GM18502 (cell line): ENCODE results near the gene SLC7A4.
"Not testable (repeated sequence)": the region's sequence is repeated elsewhere in the genome, so short reads cannot be mapped to it uniquely, and the experiment has no call there.

ENCODE experiments used
- ATAC-seq: cut with Tn5 transposase; IDR thresholded peaks from one replicate; pipeline ENCODE4 v1.9.1; 2021; ENCODE audit warnings: mild to moderate bottlenecking; ENCODE audit not compliant: unreplicated experiment, poor library complexity

The SLC7A4 gene

DNA sequence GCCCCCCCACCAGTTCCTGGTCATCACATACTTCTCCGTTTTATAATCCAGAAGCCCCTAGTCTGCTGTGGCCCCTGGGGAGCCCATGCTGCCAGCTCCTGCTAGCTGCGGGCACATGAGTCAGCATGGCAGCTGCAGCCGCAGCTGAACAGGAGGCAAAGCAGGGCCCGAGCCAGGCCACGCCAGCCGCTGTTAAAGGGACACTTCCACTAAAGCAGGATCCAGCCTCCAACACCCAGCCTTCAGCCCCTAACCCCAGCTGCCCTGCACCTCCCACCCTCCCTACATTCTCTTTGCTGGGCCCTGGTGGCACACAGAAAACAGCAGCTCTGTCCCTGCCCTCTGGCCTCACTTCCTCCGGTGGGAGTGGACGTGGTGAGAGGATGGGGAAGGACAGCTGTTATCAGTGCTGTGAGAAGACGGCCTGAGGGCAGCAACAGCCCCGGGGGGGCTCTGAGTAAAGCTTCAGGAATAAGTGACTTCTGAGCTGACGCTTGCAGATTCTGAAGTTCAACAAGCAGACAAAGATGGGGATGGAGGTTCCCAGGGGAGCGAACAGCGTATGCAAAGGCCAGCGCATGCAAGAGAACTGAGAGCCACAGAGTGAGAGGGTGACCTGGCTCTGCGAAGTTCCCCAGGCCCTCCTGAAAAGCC lies 12.7 kb upstream of the SLC7A4 start:
- ATAC-seq, result no peak

DNA sequence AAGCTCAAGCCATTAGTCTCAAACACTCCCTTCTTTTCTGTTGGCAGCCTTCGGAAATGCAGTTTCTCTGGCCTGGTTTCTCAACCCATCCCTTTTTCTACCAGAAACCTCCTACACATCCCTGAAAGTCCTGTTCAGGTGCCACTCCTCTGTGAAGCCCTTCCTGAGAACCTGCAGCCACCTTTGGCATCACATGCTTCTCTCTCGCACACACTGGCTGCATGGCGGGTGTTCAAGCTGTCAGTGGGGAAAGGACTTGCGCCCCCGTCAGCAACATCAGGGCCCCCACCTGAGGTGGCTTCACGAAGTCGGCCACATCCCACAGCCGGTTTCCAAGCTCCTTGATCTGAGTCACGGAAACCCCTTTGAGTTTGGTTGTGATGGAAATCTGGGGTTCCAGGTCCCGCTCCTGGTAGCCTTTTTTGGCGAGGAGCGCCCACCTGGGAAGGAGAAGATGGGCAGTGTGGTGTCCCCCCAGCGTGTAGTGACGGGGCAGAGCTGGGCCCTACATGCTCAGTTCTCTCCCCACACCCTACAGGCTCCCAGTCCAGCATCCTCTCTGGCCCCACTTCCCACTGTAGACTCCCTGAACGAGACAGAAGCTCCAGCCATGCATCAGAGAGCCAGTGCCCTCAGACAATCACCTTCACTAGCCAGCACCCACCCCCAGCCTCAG lies 11.6 kb upstream of the SLC7A4 start:
- no peak for ATAC-seq

DNA sequence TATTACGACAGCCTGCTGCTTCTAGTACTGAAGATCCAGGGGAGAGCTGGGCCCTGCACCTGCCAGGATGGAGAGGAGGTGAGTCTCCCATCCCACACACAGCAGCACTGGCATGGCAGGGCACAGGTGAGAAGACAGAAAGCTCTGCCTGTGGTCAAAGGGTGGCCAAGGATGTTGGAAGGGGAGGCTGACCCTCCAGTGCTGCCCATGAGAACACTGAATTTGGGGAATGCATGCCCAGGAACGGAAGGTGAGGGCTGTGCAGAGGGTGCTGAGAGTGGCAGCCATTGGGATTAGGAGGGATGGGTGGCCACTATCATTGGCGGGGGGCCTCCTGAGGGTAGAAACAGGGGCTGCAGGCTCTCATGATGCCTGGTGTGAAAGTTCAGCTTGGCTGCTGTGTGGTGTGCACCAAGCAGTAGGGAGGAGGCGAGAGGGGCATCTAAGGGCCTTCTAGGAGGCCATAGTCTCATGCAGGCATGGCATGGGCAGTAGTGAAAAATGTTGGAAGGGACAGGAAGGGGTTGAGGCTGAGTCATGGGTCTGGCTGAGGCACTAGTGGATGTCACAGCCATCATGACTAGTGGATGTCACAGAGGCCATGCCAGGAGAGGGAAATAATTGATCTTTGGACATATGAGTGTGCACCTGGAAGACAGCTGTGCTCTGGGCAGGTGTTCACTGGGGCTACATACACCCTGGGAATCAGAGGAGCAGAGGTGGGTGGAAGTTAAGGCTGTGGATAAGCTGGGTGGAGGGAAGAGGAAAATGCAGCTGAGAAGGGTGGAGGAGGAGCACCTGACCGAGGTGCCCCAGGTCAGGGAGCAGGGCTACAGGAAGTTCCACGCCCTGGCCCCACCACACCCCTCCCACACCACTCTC lies 10.9 kb upstream of the SLC7A4 start:
- no peak for ATAC-seq

DNA sequence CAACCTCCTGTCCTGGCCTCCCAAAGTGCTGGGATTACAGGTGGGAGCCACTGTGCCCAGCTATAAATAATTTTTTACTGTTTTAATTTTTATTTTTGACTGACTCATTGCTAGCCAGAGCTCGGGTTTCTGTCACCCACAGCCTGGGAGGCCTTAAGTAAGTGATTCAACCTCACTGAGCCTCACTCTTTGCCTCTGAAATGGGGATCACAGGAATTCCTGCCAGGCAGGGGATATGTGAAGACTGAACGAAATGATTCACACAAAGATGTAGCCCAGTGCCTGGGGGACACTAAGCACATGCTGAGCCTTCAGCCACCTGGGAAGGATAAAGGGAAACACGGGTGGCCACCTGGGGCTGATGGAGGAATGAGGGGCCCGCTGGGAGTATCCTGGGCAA lies 9.6 kb upstream of the SLC7A4 start:
- ATAC-seq, result no peak

DNA sequence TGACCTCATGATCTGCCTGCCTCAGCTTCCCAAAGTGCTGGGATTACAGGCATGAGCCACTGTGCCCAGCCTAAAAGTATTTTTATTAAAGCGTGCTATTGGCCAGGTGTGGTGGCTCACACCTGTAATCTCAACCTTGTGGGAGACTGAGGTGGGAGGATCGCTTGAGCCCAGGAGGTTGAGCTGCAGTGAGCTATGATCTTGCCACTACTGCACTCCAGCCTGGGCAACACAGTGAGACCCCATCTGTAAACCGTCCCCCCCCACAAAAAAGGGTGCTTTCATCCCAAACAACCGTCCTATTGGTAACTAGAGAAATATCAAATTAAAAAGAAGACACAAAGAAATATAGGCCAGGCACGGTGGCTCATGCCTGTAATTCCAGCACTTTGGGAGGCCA lies 6.8 kb upstream of the SLC7A4 start:
- not testable (repeated sequence) for ATAC-seq

DNA sequence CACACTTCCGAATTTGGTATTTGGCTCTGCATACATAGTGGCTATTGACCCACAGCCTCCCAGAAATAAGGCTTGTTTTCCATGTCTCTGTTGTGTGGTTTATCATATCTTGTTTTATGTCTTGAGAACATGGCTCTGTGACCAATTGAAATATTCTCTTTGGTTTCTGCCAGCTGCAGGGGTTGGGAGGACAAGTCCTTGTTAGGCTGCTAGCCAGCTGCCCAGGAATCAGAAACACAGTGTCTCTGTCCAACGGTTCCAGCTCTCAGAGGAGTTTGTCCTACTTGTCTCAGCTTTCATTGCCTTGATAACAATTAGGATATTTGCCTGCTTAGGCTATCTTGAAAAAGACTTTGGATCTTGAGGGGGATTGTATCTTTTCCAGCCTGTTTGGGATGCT lies 6.0 kb upstream of the SLC7A4 start:
- no peak for ATAC-seq

DNA sequence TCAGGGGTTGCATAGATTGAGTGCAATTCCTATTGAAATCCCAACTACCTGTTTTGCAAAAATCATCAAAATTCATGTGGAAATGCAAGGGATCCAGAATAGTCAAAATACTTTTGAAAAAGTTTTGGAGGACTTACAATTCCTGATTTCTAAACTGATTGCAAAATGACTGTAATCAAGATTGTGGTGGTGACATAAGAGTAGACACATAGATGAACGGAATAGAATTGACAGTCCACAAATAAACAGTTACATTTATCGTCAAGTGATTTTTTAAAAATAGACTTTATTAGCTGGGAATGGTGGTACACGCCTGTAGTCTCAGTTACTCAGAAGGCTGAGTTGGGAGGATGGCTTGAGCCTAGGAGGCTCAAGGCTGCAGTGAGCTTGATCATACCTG lies 2.6 kb upstream of the SLC7A4 start:
- ATAC-seq, result no peak

DNA sequence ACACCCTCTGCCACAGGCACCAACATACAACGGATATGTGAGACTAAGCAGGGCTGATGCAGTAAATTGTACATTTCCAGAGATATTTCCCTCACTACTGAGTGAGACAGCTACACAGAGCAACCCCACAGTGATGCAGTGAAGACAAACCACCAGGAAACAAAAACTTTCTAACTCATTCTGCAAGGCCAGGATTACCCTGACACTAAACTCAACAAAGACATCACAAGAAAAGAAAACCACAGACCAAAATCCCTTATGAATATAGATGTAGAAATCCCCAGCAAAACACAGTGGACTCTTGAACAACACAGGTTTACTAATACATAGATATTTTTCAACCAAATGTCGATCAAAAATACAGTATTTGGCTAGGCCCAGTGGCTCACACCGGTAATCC lies 1.5 kb upstream of the SLC7A4 start:
- ATAC-seq, result no peak

DNA sequence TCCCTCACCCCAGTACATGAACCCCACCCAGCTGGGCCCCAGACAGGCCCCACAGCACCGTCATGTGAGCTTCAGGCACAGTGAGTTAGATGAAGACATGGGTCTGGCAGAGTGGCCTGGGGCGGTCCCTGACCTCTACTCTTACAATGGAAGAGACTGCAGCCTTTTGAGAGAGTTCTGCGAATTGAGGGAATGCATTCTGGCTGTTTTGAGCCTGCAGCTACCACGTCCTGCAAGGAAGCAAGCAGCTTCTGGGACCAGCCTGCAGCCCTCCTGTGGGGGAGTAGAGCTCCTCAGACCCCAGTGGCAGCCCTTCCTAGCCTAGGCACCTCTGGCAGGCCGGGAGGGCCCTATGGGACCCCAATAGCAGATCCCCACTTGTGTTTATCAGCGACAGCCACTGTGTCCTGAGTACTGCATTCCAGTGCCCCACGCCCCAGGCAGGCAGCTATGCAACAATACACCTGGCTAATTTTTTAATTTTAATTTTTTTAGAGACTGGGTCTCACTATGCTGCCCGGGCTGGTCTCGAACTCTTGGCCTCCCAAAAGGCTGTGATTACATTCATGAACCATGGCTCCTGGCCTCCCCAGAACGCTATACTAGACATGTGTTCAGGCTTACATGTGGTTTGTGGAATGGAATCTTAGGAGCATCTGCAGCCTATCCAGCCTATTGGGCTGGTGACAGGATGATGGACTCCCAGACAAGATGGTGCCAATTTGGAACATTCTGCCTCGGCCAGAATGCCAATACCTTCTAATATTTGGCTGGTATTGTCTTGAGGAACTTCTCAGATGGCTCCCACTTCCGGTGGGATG lies 717 bp upstream of the SLC7A4 start:
- no peak for ATAC-seq

DNA sequence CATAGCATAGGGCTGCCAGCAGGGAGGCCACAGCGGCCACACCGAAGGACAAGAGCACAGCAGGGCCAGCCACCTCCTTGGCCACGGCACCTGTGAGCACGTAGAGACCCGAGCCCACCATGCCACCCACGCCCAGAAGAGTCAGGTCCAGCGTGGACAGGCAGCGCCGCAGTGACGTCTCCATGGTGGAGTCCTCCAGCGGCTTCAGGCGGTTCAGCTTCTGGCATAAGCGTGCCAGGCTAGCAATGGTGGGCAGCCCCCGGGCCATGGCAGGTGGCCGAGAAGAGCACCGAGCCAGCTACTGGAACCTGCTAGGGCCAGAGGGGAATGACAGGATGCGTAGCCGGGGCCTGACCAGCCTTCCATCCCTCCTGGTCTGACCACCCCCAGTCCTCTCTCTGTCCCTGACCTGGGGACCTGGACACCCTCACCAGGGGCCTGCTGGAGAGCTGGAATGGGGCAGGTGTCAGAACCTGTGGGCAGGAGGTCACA lies 770 bp downstream of the SLC7A4 start:
- no peak for ATAC-seq

DNA sequence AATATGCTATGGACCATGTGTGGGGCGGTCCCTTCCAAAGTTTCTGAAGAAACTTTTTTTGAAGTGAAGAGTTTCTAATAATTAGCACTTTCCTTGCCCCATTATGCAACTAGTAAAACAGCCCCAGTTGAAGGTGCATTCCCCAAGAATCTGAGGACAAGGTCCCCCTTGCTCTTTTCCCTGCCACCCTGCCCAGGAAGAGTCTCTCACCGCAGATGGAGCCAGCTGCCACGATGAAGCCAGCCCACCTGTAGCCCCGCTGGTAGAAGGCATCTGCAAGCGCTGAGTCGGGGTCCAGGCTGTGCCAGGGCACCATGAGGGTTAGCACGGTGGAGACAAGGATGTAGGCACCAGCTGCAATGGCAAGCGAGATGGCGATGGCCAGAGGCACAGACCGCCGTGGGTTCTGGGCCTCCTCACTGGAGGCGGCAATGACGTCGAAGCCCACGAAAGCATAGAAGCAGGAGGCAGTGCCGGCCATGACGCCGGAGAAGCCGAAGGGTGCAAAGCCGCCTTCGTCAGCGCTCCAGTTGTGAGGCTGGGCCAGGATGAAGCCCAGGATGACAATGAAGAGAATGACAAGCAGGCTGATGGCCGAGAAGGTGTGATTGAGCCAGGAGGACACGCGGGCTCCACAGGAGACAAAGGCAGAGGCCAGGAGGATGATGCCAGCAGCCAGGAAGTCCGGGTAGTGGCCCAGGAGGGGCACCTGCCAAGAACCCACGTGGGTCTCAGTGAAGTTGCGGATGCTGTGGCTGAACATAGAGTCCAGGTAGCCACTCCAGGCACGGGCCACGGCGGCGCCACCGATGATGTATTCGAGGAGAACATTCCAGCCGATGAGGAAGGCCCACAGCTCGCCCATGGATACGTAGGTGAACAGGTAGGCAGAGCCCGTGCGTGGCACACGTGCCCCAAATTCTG lies 1.5 kb downstream of the SLC7A4 start:
- no peak for ATAC-seq

DNA sequence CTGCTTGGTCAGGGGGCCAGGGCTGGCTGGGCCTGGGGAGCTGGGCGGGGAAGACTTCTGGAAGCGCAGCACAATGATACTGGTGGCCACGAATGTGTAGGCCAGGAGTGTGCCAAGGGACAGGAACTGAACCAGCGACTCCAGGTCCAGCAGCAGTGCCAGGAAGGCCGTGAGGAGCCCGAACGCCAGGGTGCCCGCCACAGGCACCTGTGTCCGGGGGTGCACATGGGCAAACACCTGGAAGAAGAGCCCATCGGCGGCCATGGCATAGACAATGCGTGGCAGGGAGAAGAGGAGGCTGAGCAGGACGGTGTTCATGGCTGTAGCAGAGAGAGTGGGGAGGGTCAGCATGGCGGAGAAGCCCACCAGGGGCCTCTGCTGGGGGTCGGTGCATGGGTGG lies 2.3 kb downstream of the SLC7A4 start:
- no peak for ATAC-seq

DNA sequence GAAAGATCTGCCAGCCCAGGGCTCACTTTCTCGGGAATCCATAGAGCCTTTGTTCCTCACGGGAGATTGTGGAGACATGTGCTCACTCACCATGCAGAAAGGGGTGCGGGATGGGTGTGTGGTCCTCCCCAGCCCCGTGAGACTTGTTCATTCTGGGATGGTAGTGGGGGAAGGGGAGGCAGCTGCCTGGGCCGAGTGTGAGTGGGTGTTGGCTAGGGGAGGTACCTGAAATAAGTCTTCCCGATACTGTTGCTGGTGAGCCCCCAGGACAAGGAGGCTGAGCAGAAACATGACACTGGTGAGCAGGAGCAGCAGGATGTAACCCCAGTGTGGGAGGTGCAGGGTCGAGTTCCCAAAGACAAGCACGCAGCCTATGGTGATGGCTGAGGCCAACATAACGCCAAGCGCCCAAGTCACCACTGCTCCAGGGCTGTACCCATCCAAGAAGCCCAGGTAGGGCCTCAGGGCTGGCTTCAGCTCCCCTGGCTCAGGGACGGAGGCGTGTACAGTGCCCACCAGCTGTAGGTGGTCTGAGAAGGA lies 2.8 kb downstream of the SLC7A4 start:
- no peak for ATAC-seq

DNA sequence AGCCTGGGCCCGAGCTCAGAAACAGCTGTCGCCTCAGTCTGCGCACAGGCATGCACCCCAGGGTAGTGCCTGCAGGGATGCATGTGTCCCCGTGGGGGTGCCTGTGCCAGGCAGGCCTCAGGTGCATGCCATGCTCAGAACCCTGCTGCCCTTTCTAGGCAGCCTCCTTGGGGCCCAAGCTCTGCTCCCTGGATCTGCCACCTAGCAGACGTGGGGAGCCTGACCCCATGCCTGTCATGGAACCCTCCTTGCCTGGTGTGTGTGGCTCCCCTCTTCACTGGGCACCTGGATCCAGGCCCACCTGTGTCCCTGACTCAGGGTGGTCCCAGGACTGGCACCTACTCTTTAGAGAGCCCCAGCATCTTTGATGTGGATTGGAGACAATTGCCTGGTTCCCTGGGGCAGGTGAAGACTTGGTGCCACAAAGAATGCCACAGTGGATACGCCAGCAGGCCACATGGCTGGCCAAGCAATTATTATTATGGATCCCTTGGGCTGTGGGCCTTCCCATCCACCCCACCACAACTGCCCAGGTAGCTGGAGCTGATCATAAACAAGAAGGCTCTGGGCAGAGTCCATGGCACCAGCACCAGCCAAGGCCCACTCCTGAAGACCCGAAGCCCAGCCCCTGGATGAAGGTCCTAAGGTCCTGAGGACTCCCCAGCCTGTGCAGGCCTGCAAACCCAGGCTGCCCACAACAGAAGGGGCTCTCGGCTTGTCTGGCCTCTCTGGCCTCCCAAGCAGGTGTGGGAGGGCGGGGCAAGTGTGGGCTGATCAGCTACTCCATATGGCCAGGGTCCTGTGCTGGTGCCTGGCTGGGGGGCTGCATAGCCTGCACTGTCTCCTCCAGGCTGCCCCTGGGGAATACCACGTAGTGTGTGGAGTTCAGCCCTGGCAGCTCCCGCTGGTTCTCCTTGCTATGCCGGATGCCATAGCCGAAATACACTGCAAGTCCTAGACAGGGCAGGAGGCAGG lies 3.8 kb downstream of the SLC7A4 start:
- no peak for ATAC-seq

DNA sequence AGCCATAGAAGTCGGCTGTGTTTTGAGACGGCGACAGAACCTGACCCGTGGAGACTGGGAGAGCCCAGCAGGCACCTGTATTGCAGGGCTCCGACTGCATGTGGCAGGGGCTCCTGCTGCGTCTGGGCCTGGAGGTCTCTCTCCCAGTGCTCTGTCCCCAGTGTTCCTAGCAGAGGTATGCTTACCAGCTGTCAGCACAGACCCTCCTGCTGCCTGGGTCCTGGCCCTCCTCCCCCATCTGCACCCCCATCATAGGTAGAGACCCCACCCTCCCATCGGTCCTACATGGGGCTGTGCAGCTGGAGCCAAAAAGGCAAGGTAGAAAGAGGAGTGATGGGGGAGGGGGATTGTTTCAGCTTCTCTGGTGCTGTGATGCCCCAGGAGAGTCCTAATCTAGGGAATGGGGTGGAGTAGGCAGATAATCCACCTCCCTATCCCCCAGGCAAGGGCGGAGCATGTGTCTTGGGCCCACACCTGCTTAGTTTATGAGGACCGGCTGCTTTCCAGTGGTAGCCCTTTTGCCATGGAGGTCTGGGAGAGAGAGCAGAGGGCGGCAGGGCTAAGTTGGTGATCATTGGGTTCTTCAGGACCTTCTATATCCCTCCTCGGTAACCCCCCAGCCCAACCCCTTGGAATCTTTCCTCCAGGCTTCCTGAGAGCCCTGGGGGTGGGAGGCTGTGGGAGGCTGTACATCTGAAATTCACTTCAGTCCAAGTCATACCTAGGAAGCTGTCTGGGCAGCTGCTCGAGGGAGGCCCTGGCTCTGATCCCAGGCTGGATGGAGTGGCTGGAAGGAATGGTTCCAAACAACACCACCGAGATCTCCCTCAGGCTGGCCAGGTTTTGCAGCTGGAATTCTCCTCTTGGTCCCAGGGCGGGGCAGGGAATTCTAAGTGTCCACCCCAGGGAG lies 5.3 kb downstream of the SLC7A4 start:
- no peak for ATAC-seq

DNA sequence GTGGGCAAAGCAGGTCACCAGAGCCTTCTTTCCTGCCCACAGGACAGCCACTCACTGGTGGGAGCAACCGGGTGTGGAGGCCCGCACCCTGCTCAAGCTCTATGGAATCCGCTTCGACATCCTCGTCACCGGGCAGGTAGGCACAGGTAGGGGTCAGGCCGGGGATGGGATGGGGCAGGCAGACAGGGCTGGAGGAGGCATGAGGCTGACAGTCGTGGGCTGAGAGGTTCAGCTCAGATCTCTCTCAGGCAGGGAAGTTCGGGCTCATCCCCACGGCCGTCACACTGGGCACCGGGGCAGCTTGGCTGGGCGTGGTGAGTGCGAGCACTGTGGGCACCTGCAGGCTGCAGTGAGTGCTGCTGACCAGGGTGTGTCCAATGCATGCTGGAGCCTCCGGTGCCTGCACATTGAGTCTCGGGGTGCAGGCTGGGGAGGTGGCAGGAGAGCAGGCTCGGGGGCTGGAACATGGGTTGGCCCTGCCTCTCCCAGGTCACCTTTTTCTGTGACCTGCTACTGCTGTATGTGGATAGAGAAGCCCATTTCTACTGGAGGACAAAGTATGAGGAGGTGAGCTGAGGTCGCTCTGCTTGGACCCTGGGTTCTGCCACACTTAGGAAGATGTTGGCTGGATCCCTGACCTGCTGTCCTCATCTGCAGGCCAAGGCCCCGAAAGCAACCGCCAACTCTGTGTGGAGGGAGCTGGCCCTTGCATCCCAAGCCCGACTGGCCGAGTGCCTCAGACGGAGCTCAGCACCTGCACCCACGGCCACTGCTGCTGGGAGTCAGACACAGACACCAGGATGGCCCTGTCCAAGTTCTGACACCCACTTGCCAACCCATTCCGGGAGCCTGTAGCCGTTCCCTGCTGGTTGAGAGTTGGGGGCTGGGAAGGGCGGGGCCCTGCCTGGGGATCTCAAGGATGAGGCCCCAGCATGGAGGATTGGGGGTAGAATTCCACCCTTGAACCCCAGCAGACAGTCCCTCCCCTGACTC lies 6.3 kb downstream of the SLC7A4 start:
- no peak for ATAC-seq
